ENCODE measurements around the gene CAPN10. TPM values are rescaled to one million over a fixed set of nuclear protein-coding genes. Genes with fewer than 3 reads are reported as not detected.

The CAPN10 gene
- total RNA-seq, 4 donors from 2014 or later: 41.9 to 118 (median 48.7) TPM

DNA sequence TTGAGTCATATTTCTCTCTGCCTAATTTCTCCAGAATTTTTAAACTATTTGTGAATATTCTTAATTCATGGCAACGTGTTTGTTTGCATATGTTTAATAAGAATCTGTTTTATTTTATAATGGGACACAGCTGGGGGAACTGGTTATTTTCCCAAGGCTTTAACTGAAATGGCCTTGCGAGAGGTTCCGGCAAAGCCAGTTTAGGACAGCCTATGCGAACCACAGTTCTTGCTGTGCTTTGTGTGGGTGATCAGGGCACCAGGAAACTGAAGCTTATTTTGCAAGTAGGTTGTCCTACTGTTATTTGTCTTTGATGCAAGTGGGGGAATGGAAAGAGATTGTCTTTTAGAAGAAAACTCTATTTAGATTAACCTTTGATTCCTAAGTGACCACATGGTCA, 35.2 kb upstream of the CAPN10 start:
- no peak overlapping the region for H3K4me3 ChIP-seq
- TF ChIP-seq POLR2A (IDR thresholded peaks at IDR 0.05): no peak
- no peak for TF ChIP-seq POLR2AphosphoS5 (IDR thresholded peaks at IDR 0.05)
- TF ChIP-seq, protein P1, sequence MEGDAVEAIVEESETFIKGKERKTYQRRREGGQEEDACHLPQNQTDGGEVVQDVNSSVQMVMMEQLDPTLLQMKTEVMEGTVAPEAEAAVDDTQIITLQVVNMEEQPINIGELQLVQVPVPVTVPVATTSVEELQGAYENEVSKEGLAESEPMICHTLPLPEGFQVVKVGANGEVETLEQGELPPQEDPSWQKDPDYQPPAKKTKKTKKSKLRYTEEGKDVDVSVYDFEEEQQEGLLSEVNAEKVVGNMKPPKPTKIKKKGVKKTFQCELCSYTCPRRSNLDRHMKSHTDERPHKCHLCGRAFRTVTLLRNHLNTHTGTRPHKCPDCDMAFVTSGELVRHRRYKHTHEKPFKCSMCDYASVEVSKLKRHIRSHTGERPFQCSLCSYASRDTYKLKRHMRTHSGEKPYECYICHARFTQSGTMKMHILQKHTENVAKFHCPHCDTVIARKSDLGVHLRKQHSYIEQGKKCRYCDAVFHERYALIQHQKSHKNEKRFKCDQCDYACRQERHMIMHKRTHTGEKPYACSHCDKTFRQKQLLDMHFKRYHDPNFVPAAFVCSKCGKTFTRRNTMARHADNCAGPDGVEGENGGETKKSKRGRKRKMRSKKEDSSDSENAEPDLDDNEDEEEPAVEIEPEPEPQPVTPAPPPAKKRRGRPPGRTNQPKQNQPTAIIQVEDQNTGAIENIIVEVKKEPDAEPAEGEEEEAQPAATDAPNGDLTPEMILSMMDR (IDR thresholded peaks at IDR 0.05): no peak
- TF ChIP-seq EP300 (IDR thresholded peaks at IDR 0.05; ENCODE audit: low read depth): no peak
- no peaks in the 10 kb centered on the region for H3K4me1 ChIP-seq
- intact Hi-C loops (cut with DNase I; ENCODE audit: low total_unique reads): no loop called here
- H3K27me3 ChIP-seq: no peaks in the 10 kb centered on the region
- H3K36me3 ChIP-seq: peaks cover 0 to 9% (median 3%) of the 10 kb centered on the region in 4 donors
- 79 to 93% methylated on average over 4 of the region's 4 CpGs for WGBS, 2 donors (ENCODE audit: low coverage in 1 of 2)
- H3K27ac ChIP-seq: no peak overlapping the region
- no peaks in the 10 kb centered on the region for H3K9me3 ChIP-seq
- no peak for DNase-seq
- in situ Hi-C loops (cut with MboI; ENCODE audit: low pct_ligation_motif_present in 1 of 4, low pct_unique_long_range_greater_than_20kb in 1 of 4, low sequenced_read_pairs in 3 of 4): no loop called here

DNA sequence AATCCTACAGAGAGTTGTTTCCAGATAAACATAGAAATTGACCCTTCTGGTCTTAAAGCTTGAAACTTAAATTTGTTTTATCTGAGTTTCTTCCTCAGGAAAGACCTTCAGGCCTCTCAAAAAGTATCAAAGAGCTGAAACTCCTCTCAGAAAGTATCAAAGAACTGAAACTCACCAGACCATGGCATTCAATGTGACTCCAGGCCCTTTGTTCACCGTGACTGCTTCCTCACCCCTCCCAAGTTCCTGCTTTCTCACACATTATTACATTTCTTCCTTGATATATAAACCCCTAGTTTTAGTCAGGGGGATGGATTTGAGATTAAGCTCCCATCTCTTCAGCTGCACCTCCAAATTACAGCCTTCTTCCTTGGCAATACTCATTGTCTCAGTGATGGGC, 34.7 kb upstream of the CAPN10 start:
- in situ Hi-C loops (cut with MboI; ENCODE audit: low pct_ligation_motif_present in 1 of 4, low pct_unique_long_range_greater_than_20kb in 1 of 4, low sequenced_read_pairs in 3 of 4): no loop called here

DNA sequence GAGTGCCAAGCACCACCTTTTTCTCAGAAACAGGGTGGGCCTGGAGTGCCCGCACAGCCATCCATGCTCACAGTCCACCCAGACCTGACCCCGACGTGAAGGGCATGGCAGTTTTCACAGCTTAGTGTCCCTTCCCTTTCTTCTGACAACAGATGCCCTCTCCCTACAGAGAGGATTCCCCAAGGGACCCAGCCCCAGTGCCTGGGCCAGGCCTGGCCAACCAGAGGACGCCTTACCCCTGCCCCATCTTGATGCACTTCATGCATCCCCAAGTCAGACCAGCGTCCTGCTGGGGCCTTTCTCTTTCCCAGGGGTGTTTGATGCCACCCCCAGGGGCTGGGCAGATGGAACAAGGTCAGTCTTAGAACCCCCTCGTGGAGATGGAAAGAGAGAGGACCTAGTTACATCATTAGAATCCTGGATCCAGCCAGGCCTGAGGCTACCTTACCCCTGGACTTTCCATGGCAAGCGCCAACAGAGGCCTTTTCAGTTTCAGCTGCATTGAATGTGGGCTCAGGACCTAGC, 32.5 kb upstream of the CAPN10 start:
- TF ChIP-seq POLR2A (IDR thresholded peaks at IDR 0.05) (no peak), POLR2AphosphoS5 (IDR thresholded peaks at IDR 0.05) (no peak), EP300 (IDR thresholded peaks at IDR 0.05; ENCODE audit: low read depth) (no peak)
- TF ChIP-seq, protein P1 (IDR thresholded peaks at IDR 0.05): no peak
- H3K36me3 ChIP-seq: peaks cover 0 to 9% (median 3%) of the 10 kb centered on the region in 4 donors
- 95% methylated on average over 7 of the region's 7 CpGs; no CpG with 5 or more reads in 1 of the 2 donors for WGBS, 2 donors (ENCODE audit: low coverage in 1 of 2)

More for the DNA sequence above, 34.7 kb upstream of the CAPN10 start:
- Histone ChIP-seq H3K27ac (no peak overlapping the region), H3K9me3 (no peaks in the 10 kb centered on the region), H3K4me1 (peaks cover 0 to 1% (median under 1%) of the 10 kb centered on the region in 4 donors), H3K36me3 (peaks cover 0 to 9% (median 3%) of the 10 kb centered on the region in 4 donors), H3K27me3 (no peaks in the 10 kb centered on the region), H3K4me3 (no peak overlapping the region)
- DNase-seq: no peak
- TF ChIP-seq, protein P1 (IDR thresholded peaks at IDR 0.05): no peak
- no peak for TF ChIP-seq POLR2AphosphoS5 (IDR thresholded peaks at IDR 0.05)
- no peak for TF ChIP-seq POLR2A (IDR thresholded peaks at IDR 0.05)
- TF ChIP-seq EP300 (IDR thresholded peaks at IDR 0.05; ENCODE audit: low read depth): no peak
- intact Hi-C loops (cut with DNase I; ENCODE audit: low total_unique reads): no loop called here
- 47 to 65% methylated on average over 1 of the region's 1 CpG for WGBS, 2 donors (ENCODE audit: low coverage in 1 of 2)

DNA sequence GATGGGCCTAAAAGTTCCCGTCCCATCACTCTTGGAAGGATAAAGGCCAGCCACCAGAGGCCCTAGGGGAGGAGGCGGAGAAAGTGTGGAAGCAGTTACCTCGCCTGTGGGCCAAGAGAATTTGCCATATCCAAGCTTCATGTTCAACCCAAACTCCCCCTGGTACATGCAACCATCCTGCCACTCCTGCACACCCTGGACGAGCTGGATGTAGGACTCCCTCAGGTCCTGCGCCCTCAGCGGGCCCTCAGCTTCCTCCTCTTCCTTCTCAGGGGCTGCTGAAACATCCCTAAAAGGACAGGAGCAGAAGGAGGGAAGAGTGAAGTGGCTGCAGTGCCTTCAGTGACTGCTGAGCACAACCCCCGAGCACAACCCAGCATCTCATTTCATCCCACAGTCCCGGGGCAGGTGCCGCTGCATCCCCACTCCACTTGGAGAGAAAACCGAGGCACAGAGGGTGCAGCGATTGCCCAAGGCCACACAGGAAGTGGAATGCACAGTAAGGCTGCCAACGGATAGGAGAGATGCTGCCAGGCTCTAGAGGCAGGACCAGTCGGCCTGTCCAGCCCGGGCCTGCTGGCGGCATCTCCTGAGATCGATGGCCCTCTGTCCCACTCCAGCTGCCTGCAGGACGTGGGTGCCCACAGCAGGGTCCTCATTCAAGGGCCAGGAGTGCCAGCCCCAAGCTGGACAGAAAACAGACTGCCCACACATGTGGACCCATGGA, 31.6 kb upstream of the CAPN10 start:
- DNase-seq: no peak
- Histone ChIP-seq H3K27me3 (no peaks in the 10 kb centered on the region), H3K4me1 (peaks cover 19 to 32% (median 23%) of the 10 kb centered on the region in 4 donors), H3K36me3 (peaks cover 0 to 9% (median 3%) of the 10 kb centered on the region in 4 donors), H3K27ac (no peak overlapping the region), H3K9me3 (no peaks in the 10 kb centered on the region), H3K4me3 (no peak overlapping the region)
- WGBS, 2 donors (ENCODE audit: low coverage in 1 of 2): 90 to 96% methylated on average over 4 to 17 of the region's 17 CpGs
- in situ Hi-C loops (cut with MboI; ENCODE audit: low pct_ligation_motif_present in 1 of 4, low pct_unique_long_range_greater_than_20kb in 1 of 4, low sequenced_read_pairs in 3 of 4) (no loop called here), intact Hi-C loops (cut with DNase I; ENCODE audit: low total_unique reads) (no loop called here)
- TF ChIP-seq EP300 (IDR thresholded peaks at IDR 0.05; ENCODE audit: low read depth) (no peak), POLR2A (IDR thresholded peaks at IDR 0.05) (no peak), POLR2AphosphoS5 (IDR thresholded peaks at IDR 0.05) (no peak)
- TF ChIP-seq, protein P1 (IDR thresholded peaks at IDR 0.05): no peak

More for the DNA sequence above, 32.5 kb upstream of the CAPN10 start:
- H3K27ac ChIP-seq: no peak overlapping the region
- no peaks in the 10 kb centered on the region for H3K27me3 ChIP-seq
- in situ Hi-C loops (cut with MboI; ENCODE audit: low pct_ligation_motif_present in 1 of 4, low pct_unique_long_range_greater_than_20kb in 1 of 4, low sequenced_read_pairs in 3 of 4) (no loop called here), intact Hi-C loops (cut with DNase I; ENCODE audit: low total_unique reads) (no loop called here)
- no peak overlapping the region for H3K4me3 ChIP-seq
- DNase-seq: no peak
- H3K9me3 ChIP-seq: no peaks in the 10 kb centered on the region
- peaks cover 13 to 23% (median 16%) of the 10 kb centered on the region in 4 donors for H3K4me1 ChIP-seq
